Lower leg skin (tissue), 3 donors: ENCODE data around the gene FOXK1.

Experiments
- CTCF ChIP-seq, 3 donors: fragments of 450-650 bp; IDR thresholded peaks; one replicate each; pipeline ENCODE4 v1.5.1; 2016; ENCODE audit warnings: antibody characterized with exemption in 3 of 3, mild to moderate bottlenecking in 3 of 3, moderate library complexity in 2 of 3
- POLR2A ChIP-seq, 2 donors: fragments of 450-650 bp; IDR thresholded peaks; one replicate each; pipeline ENCODE4 v1.6.1; 2016 to 2017; ENCODE audit warnings: antibody characterized with exemption in 2 of 2, mild to moderate bottlenecking in 1 of 2, moderate library complexity in 1 of 2

- TF ChIP-seq CTCF (IDR thresholded peaks at IDR 0.05): no peak
- no peak for TF ChIP-seq POLR2A (IDR thresholded peaks at IDR 0.05)
These were observed 123.8 kb downstream of the FOXK1 start for GRCh38 chr7:4805984-4806300.
